GM12801 (cell line): ENCODE results near the gene LRFN4.

ENCODE experiments used
- TF ChIP-seq, protein P1 (sequence below): IDR thresholded peaks from one replicate; pipeline ENCODE4 v1.5.1; 2011; ENCODE audit warnings: control low read depth; ENCODE audit not compliant: insufficient read length; ENCODE audit errors: extremely low read depth

The LRFN4 gene

DNA sequence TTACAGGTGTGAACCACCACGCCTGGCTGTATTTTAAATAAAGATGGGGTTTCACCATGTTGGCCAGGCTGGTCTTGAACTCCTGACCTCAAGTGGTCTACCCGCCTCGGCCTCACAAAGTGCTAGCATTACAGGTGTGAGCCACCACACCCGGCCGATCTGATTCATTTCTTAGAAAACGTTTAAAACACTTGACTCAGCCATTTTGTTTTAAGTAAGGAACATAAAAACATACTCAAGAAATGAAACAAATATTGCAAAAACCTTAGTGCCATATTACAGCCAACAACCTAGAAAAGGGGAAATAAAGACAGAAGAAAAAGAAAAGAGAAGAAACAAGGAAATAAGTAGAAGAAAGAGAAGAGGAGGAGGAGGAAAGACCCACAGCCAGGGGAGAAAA is 17.4 kb downstream of the LRFN4 start:
- TF ChIP-seq, protein P1, sequence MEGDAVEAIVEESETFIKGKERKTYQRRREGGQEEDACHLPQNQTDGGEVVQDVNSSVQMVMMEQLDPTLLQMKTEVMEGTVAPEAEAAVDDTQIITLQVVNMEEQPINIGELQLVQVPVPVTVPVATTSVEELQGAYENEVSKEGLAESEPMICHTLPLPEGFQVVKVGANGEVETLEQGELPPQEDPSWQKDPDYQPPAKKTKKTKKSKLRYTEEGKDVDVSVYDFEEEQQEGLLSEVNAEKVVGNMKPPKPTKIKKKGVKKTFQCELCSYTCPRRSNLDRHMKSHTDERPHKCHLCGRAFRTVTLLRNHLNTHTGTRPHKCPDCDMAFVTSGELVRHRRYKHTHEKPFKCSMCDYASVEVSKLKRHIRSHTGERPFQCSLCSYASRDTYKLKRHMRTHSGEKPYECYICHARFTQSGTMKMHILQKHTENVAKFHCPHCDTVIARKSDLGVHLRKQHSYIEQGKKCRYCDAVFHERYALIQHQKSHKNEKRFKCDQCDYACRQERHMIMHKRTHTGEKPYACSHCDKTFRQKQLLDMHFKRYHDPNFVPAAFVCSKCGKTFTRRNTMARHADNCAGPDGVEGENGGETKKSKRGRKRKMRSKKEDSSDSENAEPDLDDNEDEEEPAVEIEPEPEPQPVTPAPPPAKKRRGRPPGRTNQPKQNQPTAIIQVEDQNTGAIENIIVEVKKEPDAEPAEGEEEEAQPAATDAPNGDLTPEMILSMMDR = no peak

DNA sequence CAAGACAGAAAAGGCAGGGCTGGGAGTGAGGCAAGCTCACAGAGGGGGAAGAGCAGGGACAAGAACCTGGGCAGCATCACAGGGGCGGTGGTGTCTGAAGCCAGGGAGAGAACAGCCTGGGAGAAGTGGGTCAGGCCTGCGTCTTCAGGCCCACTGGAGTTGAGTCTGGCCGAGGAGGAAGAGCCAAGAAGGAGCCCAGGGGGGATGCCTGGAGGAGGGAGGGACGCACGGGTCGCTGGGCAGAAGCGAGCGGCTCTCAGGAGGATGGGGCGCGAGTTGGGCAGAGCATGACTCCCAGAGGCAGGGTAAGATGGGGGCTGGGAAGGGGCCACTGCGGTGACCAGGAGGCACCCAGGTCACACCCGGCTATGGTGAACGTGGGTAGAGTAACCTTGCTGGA is 18.5 kb downstream of the LRFN4 start:
- TF ChIP-seq, protein P1 = no peak

DNA sequence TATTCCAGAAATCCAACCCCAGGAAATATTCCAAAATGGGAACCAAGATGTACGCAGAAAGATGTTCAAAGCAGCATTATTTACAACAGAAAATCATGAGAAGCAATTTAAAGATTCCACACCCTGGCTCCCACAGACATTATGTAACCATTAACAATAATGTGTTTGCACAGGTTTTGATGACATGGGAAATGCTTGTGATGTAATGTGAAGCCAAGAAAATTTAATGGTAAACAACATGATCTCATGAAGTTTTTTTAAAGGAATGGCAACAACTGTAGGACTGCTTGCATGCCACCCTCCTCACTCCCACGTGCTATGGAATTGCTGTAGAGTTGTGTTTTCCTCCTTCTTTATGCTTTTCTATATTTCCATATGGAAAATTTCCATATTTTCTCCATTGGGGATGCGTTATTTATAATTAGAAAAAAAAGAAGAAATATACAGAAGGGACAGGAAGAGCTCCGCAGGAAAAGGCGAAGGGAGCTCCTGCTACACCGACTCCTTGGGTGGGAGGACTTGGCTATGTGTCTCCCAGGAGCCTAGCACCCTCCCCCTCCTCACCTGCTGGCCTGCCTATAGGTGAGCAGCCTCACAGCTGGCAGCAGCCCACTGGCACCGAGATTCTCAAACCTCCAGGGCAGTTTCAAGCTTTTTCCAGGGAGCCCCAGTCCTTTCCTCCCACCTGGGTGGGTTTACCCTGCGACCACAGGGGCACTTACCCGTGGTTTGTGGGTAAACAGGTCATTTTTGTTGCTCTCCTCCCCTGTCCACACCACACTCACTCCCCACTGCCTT is 20.9 kb downstream of the LRFN4 start:
- TF ChIP-seq, protein P1 = no peak

DNA sequence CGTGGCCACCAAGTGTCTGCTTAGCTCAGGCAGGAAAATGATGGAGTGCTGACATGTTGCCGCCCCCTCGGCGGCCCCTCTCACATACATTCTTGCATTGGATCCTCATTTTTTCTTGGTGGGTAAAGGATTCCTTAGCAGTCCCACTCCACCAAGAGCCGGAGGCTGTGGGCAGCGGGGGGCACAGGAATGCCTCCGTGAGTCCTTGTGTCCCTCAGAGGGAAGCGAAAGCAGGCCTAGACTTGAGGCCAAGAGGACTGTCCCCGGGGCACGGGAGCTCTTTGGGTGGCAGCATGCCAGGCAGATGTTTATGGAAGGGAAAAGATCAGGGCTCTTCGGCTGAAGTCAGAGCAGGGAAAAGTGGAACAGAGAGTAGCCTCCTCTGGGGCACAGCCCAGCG is 21.6 kb downstream of the LRFN4 start:
- TF ChIP-seq, protein P1 = no peak

DNA sequence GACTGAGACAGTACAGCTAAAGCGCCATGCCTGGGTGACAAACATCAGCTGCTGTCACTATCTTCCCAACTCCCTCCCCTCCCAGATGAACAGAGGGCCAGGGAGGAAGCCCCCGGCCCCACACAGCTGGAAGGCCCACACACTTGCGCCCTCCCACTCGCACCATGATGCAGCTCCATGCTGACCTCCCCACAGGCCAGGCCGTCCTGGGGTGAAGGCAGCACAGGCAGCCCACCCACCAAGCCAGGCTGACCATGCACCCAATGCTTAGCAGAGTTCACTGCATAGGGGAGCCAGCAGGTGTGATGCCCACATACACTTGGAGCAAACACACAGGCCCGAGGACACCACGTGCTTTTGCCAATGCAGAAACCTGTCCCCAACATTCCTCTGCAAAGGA is 22.1 kb downstream of the LRFN4 start:
- TF ChIP-seq, protein P1 = no peak

DNA sequence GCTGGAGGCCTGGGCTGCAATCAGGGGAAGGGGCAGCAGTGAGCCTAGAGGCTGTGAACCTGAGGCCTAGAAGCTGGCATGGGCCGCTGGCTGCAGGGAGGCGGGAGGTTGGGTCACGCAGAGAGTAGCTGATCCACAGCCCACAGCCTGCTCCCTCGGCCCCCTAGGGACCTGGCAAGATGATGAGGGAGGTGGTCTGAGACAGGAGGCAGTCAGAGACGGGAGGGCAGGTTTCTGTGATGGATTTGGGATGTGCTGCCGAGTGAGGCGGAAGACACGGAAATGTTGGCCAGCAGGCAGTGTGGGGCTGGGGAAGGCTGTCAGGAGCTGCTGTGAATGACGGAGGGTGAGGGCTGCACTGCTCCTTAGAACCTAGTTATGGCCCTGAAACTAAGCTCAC is 22.7 kb downstream of the LRFN4 start:
- TF ChIP-seq, protein P1 = no peak

DNA sequence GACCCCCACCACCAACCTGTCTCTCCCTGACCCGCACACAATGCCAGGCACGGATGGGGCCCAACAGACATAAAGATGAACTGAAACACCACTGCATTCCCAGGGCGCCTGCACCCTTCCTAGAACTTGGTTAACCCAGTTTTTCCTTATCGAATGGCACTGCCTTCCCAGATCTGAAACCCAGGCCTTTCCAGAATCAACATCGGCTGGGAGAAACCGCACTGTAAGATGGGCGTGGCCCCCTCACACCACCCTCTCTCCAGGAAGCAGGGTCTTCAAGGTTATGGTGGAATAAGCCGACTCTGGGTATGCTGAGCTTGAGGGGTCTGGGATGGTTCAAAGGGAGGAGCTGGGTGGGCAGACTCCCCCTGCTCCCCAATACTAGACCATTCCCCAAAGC is 23.1 kb downstream of the LRFN4 start:
- TF ChIP-seq, protein P1 = no peak
